Mucosa of descending colon (tissue), 3 donors: ENCODE data around the gene SF3B2. TPM values are rescaled to one million over a fixed set of nuclear protein-coding genes. Genes with fewer than 3 reads are reported as not detected.

Experiments used
- ATAC-seq: fragments of 200-7000 bp; cut with Tn5 transposase; one replicate; pipeline ENCODE4 v1.9.1; 2020; ENCODE audit warnings: mild to moderate bottlenecking, moderate library complexity
- DNase-seq, 3 donors: peaks; one replicate each; pipeline ENCODE4 v3.0.0-alpha.2; 2020
- H3K36me3 ChIP-seq: fragments of 200-600 bp; one replicate; pipeline ENCODE4 v1.8.0; 2021; ENCODE audit warnings: low read depth, mild to moderate bottlenecking
- H3K4me1 ChIP-seq: fragments of 200-600 bp; one replicate; pipeline ENCODE4 v1.8.0; 2021; ENCODE audit warnings: low read depth, mild to moderate bottlenecking
- H3K4me3 ChIP-seq: fragments of 200-600 bp; one replicate; pipeline ENCODE4 v1.8.0; 2021; ENCODE audit warnings: mild to moderate bottlenecking
- H3K9me3 ChIP-seq: fragments of 200-600 bp; one replicate; pipeline ENCODE4 v1.8.0; 2021; ENCODE audit warnings: mild to moderate bottlenecking
- CTCF ChIP-seq: fragments of 200-600 bp; IDR thresholded peaks from one replicate; pipeline ENCODE4 v1.8.0; 2022; ENCODE audit warnings: antibody characterized with exemption, mild to moderate bottlenecking
- intact Hi-C, 2 donors: fragments of 100-400 bp; cut with DNase I in 1 of 2; cut with micrococcal nuclease in 1 of 2; formaldehyde crosslinking; loops; one replicate each; pipeline versions ENCODE4 v1.11.0 to v1.11.1; 2022; cut with DNase I, micrococcal nuclease
- total RNA-seq, 3 donors: library from RNA; stranded (reverse); fragmentation: NEBNext Ultra II Directional in 2 of 3; extraction: Animal tissue kit (Norgen Biotek cat#: 25700) in 2 of 3; gene quantifications; one replicate each; pipeline versions ENCODE4 v1.2.1 to v1.2.4, GENCODE V29; 2021 to 2023
- donor health status: DM: no; HTN: no; CAD: no; lungs with moderate emphysema.
- donor health status: DM: no; HTN: no; CAD: no.
- donor health status: DM: no; HTN: yes; CAD: no.

Gene SF3B2
- total RNA-seq, 3 donors from 2014 or later: 116 to 143 (median 135) TPM

GRCh38 chr11:66064571-66064970, 12.4 kb downstream of the SF3B2 start:
- Histone ChIP-seq H3K4me3 (no peak overlapping the region), H3K9me3 (no peaks in the 10 kb centered on the region), H3K36me3 (peaks cover 21% of the 10 kb centered on the region), H3K4me1 (peaks cover 3% of the 10 kb centered on the region)
- intact Hi-C loops: no loop called here
- no peak for DNase-seq
- ATAC-seq: no peak
- no peak for TF ChIP-seq CTCF

DNA sequence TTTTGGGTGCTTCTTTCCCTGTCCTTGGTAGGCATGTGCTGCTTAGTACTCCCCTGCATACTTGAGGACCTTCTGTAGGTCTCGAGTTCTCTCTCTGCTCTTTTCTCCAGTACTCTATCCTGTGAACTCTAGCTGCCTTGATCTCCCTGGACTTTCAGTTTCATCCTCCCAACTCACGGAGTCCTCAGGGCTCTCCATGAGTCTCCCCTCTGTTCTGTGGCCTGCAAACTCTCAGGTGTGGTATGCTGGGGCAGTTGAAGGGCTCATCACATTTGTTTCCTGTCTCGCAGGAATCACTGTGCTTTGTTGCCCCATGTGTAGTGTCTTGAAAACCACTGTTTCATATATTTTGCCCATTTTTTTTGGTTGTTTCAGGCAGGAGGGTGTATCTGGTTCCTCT, 14.6 kb downstream of the SF3B2 start:
- DNase-seq: no peak
- H3K36me3 ChIP-seq: peaks cover 3% of the 10 kb centered on the region
- H3K9me3 ChIP-seq: no peaks in the 10 kb centered on the region
- H3K4me3 ChIP-seq: no peak overlapping the region
- intact Hi-C loops: no loop called here
- no peak for ATAC-seq
- peaks cover 3% of the 10 kb centered on the region for H3K4me1 ChIP-seq
- TF ChIP-seq CTCF: no peak

- no peak for TF ChIP-seq CTCF
- ATAC-seq (no peak), DNase-seq (no peak)
- H3K36me3 ChIP-seq: no peaks in the 10 kb centered on the region
- H3K4me1 ChIP-seq: peaks cover 3% of the 10 kb centered on the region
- no peaks in the 10 kb centered on the region for H3K9me3 ChIP-seq
- intact Hi-C loops: no loop called here
- H3K4me3 ChIP-seq: no peak overlapping the region
Observed at GRCh38 chr11:66067640-66068039, 15.5 kb downstream of the SF3B2 start.

DNA sequence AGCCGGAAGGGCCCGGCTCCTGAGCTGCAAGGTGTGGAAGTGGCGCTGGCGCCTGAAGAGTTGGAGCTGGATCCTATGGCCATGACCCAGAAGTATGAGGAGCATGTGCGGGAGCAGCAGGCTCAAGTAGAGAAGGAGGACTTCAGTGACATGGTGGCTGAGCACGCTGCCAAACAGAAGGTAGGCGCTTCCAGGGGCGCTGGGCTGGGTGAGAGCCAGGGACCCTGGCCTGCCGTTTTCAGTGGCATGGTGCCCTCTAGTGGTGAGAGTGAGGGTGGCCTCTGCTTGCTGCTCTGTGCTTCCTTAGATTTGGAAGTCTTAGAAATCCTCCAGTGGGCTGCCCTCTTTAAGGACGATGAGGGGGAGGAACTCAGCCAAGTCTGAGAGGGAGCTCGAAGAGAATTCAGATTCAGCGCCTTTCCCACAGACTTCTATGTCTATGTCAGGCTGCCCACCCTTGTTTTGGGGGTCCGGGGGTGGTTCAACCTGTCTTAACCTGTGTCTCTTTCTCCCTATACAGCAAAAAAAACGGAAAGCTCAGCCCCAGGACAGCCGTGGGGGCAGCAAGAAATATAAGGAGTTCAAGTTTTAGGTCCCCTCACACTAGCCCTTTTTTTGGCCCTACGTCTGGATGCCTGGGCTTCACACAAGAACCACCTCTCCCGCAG, 16.1 kb downstream of the SF3B2 start:
- DNase-seq (peak; percentile 79 to 84 (median 79)), ATAC-seq (peak; percentile 60)
- H3K9me3 ChIP-seq: no peaks in the 10 kb centered on the region
- intact Hi-C loops: no loop called here
- H3K36me3 ChIP-seq: no peaks in the 10 kb centered on the region
- TF ChIP-seq CTCF: peak; percentile 71
- H3K4me1 ChIP-seq: peaks cover 3% of the 10 kb centered on the region
- no peak overlapping the region for H3K4me3 ChIP-seq

GRCh38 chr11:66068923-66069714, 17.0 kb downstream of the SF3B2 start:
- no peak for TF ChIP-seq CTCF
- H3K4me3 ChIP-seq: no peak overlapping the region
- ATAC-seq (peak; percentile 27), DNase-seq (peak in 2 of 3 donors; percentile 48)
- H3K36me3 ChIP-seq: no peaks in the 10 kb centered on the region
- intact Hi-C loops: no loop called here
- peaks cover 3% of the 10 kb centered on the region for H3K4me1 ChIP-seq
- no peaks in the 10 kb centered on the region for H3K9me3 ChIP-seq
